Neuronal stem cell (in vitro differentiated cells): Measurements from ENCODE around the gene NDP.

Experiments
- DNase-seq: peaks from one replicate; pipeline ENCODE4 v3.0.0-alpha.2; 2013; ENCODE audit warnings: low spot score
- H2AFZ ChIP-seq: one replicate; pipeline ENCODE4 v1.6.1; 2013; ENCODE audit warnings: mild to moderate bottlenecking, low read length, inconsistent platforms
- H2AK5ac ChIP-seq: 2 replicates; pipeline ENCODE4 v1.6.1; 2013; ENCODE audit warnings: low read depth, mild to moderate bottlenecking, inconsistent platforms, low read length, moderate library complexity, mixed read lengths
- H2BK120ac ChIP-seq: 2 replicates; pipeline ENCODE4 v1.6.1; 2013; ENCODE audit warnings: low read depth, mild to moderate bottlenecking, inconsistent platforms, low read length, moderate library complexity, mixed read lengths
- H2BK12ac ChIP-seq: one replicate; pipeline ENCODE4 v1.6.1; 2013; ENCODE audit warnings: low read length, inconsistent platforms
- H2BK15ac ChIP-seq: 2 replicates; pipeline ENCODE4 v1.6.1; 2013; ENCODE audit warnings: mild to moderate bottlenecking, low read length, inconsistent platforms, mixed read lengths
- H2BK5ac ChIP-seq: one replicate; pipeline ENCODE4 v1.6.1; 2013; ENCODE audit warnings: inconsistent platforms, mild to moderate bottlenecking, low read length, moderate library complexity
- H3K14ac ChIP-seq: one replicate; pipeline ENCODE4 v1.6.1; 2013; ENCODE audit warnings: low read length, inconsistent platforms
- H3K18ac ChIP-seq: 2 replicates; pipeline ENCODE4 v1.6.1; 2013; ENCODE audit warnings: low read length, inconsistent platforms
- H3K23ac ChIP-seq: 2 replicates; pipeline ENCODE4 v1.6.1; 2013; ENCODE audit warnings: low read depth, mild to moderate bottlenecking, mixed read lengths, low read length, inconsistent platforms; ENCODE audit not compliant: poor library complexity
- H3K27ac ChIP-seq: replicated peaks from 3 replicates; pipeline ENCODE4 v1.5.1; 2013; ENCODE audit warnings: low read length, inconsistent platforms
- H3K27me3 ChIP-seq, 3 experiments: 2 replicates each; pipeline ENCODE4 v1.6.1; 2013; ENCODE audit warnings: low read length in 3 of 3, mild to moderate bottlenecking in 2 of 3, inconsistent platforms in 1 of 3, low read depth in 1 of 3, mixed read lengths in 1 of 3, moderate library complexity in 1 of 3; ENCODE audit not compliant: control insufficient read depth in 3 of 3, insufficient read depth in 3 of 3
- H3K36me3 ChIP-seq, 2 donors: replicated peaks in 1 of 2; 2 replicates each; pipeline ENCODE4 v1.6.1; 2013; ENCODE audit warnings: low read length in 2 of 2; ENCODE audit not compliant: control insufficient read depth in 2 of 2, insufficient read depth in 2 of 2
- H3K4ac ChIP-seq: 2 replicates; pipeline ENCODE4 v1.6.1; 2013; ENCODE audit warnings: inconsistent platforms, mild to moderate bottlenecking, low read length, moderate library complexity
- H3K4me1 ChIP-seq, 2 donors: 1 replicate in 1 of 2; 2 replicates in 1 of 2; pipeline ENCODE4 v1.6.1; 2013; ENCODE audit warnings: low read length in 2 of 2, low read depth in 1 of 2; ENCODE audit not compliant: control insufficient read depth in 2 of 2, insufficient read depth in 1 of 2
- H3K4me2 ChIP-seq: one replicate; pipeline ENCODE4 v1.6.1; 2013; ENCODE audit warnings: mild to moderate bottlenecking, low read length, inconsistent platforms; ENCODE audit not compliant: insufficient read depth, poor library complexity, severe bottlenecking
- H3K4me3 ChIP-seq, 2 donors: 2 replicates each; pipeline ENCODE4 v1.5.1; 2013; ENCODE audit warnings: low read length in 2 of 2, mild to moderate bottlenecking in 2 of 2, inconsistent platforms in 1 of 2, moderate library complexity in 1 of 2
- H3K79me1 ChIP-seq: one replicate; pipeline ENCODE4 v1.6.1; 2013; ENCODE audit warnings: low read depth, mild to moderate bottlenecking, inconsistent platforms, low read length, moderate library complexity
- H3K9ac ChIP-seq: one replicate; pipeline ENCODE4 v1.6.1; 2013; ENCODE audit warnings: mild to moderate bottlenecking, low read depth, low read length, inconsistent platforms; ENCODE audit not compliant: poor library complexity
- H3K9me3 ChIP-seq, 2 donors: replicated peaks in 1 of 2; 2 replicates each; pipeline versions ENCODE3 to v1.6.1; 2013; ENCODE audit warnings: low read length in 2 of 2, mild to moderate bottlenecking in 2 of 2, inconsistent platforms in 1 of 2, low read depth in 1 of 2, mixed read lengths in 1 of 2, moderate library complexity in 1 of 2; ENCODE audit not compliant: control insufficient read depth in 2 of 2, insufficient read depth in 1 of 2
- H4K8ac ChIP-seq: one replicate; pipeline ENCODE4 v1.6.1; 2013; ENCODE audit warnings: low read depth, mild to moderate bottlenecking, inconsistent platforms, low read length, moderate library complexity
- H4K91ac ChIP-seq: one replicate; pipeline ENCODE4 v1.6.1; 2013; ENCODE audit warnings: low read length, low read depth, mild to moderate bottlenecking, inconsistent platforms; ENCODE audit not compliant: poor library complexity
- WGBS, 2 donors: extraction: QIAGEN DNeasy Blood & Tissue Kit; methylation state at CpG; one replicate each; pipeline ENCODE4 v1.1.7; 2013; ENCODE audit warnings: missing lambda C conversion rate in 2 of 2, mixed read lengths in 1 of 2; ENCODE audit not compliant: insufficient read length in 2 of 2, insufficient replicate concordance in 1 of 2; ENCODE audit errors: extremely low coverage in 2 of 2; 5-methylcytosine and 5-hydroxymethylcytosine counted together

Gene NDP

GRCh38 chrX:43969504-43970501, 3.4 kb downstream of the NDP start:
- Histone ChIP-seq H3K18ac (peak overlapping the region; percentile 83), H3K4me1 (peaks cover 2 to 19% of the 10 kb centered on the region in 2 donors), H2BK15ac (no peak overlapping the region), H4K91ac (no peak overlapping the region), H2BK12ac (no peak overlapping the region), H3K9ac (no peak overlapping the region), H3K27me3 (peaks cover 0 to 40% (median 0%) of the 10 kb centered on the region in 3 experiments), H3K79me1 (no peaks in the 10 kb centered on the region), H3K23ac (no peak overlapping the region), H2BK120ac (no peak overlapping the region), H3K4me2 (no peak overlapping the region), H2AFZ (no peak overlapping the region), H3K14ac (no peak overlapping the region), H3K27ac (peak overlapping the region; percentile 86), H2BK5ac (no peak overlapping the region), H4K8ac (peak overlapping the region; percentile 65), H3K4me3 (no peak overlapping the region), H2AK5ac (no peak overlapping the region), H3K4ac (no peak overlapping the region), H3K36me3 (no peaks in the 10 kb centered on the region), H3K9me3 (no peaks in the 10 kb centered on the region)
- no CpG with 5 or more reads among the region's 19 CpGs for WGBS, 2 donors
- DNase-seq, result peak; percentile 49

- H3K4me2 ChIP-seq, result no peak overlapping the region
- H3K14ac ChIP-seq, result no peak overlapping the region
- no peak overlapping the region for H4K8ac ChIP-seq
- no peak for DNase-seq
- no peak overlapping the region for H3K27ac ChIP-seq
- no peak overlapping the region for H2BK120ac ChIP-seq
- H2BK5ac ChIP-seq, result no peak overlapping the region
- no peaks in the 10 kb centered on the region for H3K79me1 ChIP-seq
- H3K18ac ChIP-seq, result no peak overlapping the region
- no peaks in the 10 kb centered on the region for H3K9me3 ChIP-seq
- no peak overlapping the region for H3K4me3 ChIP-seq
- H3K9ac ChIP-seq, result no peak overlapping the region
- H3K36me3 ChIP-seq, result no peaks in the 10 kb centered on the region
- H3K23ac ChIP-seq, result no peak overlapping the region
- no peak overlapping the region for H3K4ac ChIP-seq
- H3K4me1 ChIP-seq, result peaks cover 2 to 19% of the 10 kb centered on the region in 2 donors
- no peak overlapping the region for H2AFZ ChIP-seq
- no peak overlapping the region for H2BK12ac ChIP-seq
- no peak overlapping the region for H2BK15ac ChIP-seq
- H3K27me3 ChIP-seq, result peaks cover 0 to 28% (median 0%) of the 10 kb centered on the region in 3 experiments
- H4K91ac ChIP-seq, result no peak overlapping the region
- WGBS, 2 donors, result no CpG with 5 or more reads among the region's 4 CpGs
- H2AK5ac ChIP-seq, result no peak overlapping the region
These were observed 4.8 kb downstream of the NDP start for GRCh38 chrX:43968359-43968781.

GRCh38 chrX:43964936-43965335, 8.3 kb downstream of the NDP start:
- H2BK15ac ChIP-seq, result no peak overlapping the region

DNA sequence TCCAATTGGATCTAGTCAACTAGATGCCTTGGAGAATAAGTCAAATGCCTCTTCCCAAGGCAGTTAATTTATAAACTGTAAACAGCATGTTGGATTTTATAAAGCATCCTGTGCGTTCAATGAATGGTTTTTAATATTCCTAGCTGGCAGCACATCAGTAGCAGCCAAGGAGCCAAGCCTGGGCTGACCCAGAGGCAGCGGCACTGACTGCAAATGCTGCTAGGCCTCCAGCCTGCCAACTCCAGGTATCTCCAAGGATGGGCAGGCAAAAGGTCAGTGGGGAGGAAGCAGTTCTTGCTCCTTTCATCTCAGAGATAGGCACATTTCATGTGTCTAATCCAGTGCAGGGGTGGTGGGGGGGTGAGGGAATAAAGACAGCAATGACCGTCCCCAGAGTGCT, 9.5 kb downstream of the NDP start:
- Histone ChIP-seq H2BK5ac (no peak overlapping the region), H3K14ac (no peak overlapping the region), H3K18ac (no peak overlapping the region), H3K4me2 (no peak overlapping the region), H3K4ac (no peak overlapping the region), H3K79me1 (no peaks in the 10 kb centered on the region), H2AK5ac (no peak overlapping the region), H3K27ac (no peak overlapping the region), H2BK12ac (no peak overlapping the region), H2AFZ (no peak overlapping the region), H4K91ac (no peak overlapping the region), H2BK120ac (no peak overlapping the region), H4K8ac (no peak overlapping the region), H3K4me3 (no peak overlapping the region), H3K27me3 (peaks cover 0 to 4% (median 0%) of the 10 kb centered on the region in 3 experiments), H3K9me3 (no peaks in the 10 kb centered on the region), H3K9ac (no peak overlapping the region), H3K4me1 (peaks cover 0 to 11% of the 10 kb centered on the region in 2 donors), H2BK15ac (no peak overlapping the region), H3K23ac (no peak overlapping the region), H3K36me3 (no peaks in the 10 kb centered on the region)
- no peak for DNase-seq
- WGBS, 2 donors, result no CpG with 5 or more reads among the region's 3 CpGs

More at GRCh38 chrX:43964936-43965335, 8.3 kb downstream of the NDP start:
- no peak overlapping the region for H4K91ac ChIP-seq
- WGBS, 2 donors, result no CpG with 5 or more reads among the region's 3 CpGs
- H3K18ac ChIP-seq, result no peak overlapping the region
- no peak overlapping the region for H2AK5ac ChIP-seq
- peaks cover 0 to 4% (median 0%) of the 10 kb centered on the region in 3 experiments for H3K27me3 ChIP-seq
- no peaks in the 10 kb centered on the region for H3K9me3 ChIP-seq
- no peak overlapping the region for H3K4me3 ChIP-seq
- no peak for DNase-seq
- H4K8ac ChIP-seq, result no peak overlapping the region
- H3K36me3 ChIP-seq, result no peaks in the 10 kb centered on the region
- H2BK5ac ChIP-seq, result no peak overlapping the region
- no peaks in the 10 kb centered on the region for H3K79me1 ChIP-seq
- H3K4me2 ChIP-seq, result no peak overlapping the region
- H2BK12ac ChIP-seq, result no peak overlapping the region
- H2AFZ ChIP-seq, result no peak overlapping the region
- H2BK120ac ChIP-seq, result no peak overlapping the region
- H3K14ac ChIP-seq, result no peak overlapping the region
- no peak overlapping the region for H3K23ac ChIP-seq
- no peak overlapping the region for H3K9ac ChIP-seq
- peaks cover 0 to 12% of the 10 kb centered on the region in 2 donors for H3K4me1 ChIP-seq
- H3K4ac ChIP-seq, result no peak overlapping the region
- H3K27ac ChIP-seq, result no peak overlapping the region
